HG03280 (cell line): ENCODE data around the gene SLC7A5.

Experiments used
- ATAC-seq: cut with Tn5 transposase; IDR thresholded peaks from one replicate; pipeline ENCODE4 v1.9.1; 2021; ENCODE audit warnings: mild to moderate bottlenecking, moderate library complexity; ENCODE audit not compliant: unreplicated experiment

Gene SLC7A5

GRCh38 chr16:87847785-87848675 is 21.3 kb downstream of the SLC7A5 start:
- ATAC-seq = no peak

DNA sequence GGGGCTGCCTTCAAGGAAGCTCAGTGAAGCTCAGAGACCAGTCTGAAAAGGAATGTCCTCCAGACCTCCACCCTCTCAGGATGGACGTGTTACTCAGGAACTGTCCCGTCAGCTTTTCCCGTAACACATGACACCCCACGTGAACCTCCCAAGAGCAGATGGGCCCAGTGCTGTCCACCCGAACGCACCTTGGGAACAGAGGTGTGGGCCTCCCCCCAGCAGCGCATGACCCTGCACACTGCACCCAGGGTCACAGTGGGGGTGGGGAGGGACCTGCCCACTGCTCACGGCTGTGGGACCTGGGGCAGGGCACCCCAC is 21.9 kb downstream of the SLC7A5 start:
- no peak for ATAC-seq

DNA sequence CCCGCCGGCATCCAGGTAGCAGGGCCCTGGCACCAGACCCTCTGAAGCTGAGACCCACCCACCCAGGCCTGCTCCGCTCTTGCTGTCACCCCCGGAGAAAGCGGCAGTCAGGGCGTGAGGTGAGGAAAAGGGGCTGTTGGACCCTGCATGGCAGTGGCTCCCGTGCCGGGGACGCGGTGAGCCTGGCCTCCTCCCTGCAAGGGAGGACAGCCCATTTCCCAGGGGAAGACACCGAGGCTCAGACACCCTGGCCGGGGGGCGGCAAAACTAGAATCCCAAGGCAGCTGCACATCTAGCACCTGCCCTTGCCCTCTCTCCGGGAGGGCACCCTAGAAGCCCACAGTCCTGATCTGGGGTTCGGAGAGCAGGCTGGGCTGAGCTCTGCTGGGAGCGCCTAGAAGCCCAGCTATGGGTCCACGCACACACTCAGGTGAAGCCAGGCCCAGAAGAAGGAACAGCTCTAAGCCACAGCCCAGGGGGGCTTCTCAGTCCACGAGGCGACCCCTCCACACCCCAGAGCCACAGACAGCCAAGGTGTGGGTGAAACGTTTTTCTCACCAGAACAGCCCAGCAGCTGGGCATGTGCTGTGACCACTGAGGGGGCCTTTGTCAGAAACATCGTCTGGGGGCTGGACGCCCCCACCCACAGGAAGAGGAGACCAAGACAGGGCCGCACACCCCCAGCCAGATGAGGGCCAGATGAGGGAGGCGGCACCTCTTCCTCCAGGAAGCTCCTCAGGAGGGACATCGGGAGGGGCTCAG is 22.4 kb downstream of the SLC7A5 start:
- ATAC-seq = no peak

DNA sequence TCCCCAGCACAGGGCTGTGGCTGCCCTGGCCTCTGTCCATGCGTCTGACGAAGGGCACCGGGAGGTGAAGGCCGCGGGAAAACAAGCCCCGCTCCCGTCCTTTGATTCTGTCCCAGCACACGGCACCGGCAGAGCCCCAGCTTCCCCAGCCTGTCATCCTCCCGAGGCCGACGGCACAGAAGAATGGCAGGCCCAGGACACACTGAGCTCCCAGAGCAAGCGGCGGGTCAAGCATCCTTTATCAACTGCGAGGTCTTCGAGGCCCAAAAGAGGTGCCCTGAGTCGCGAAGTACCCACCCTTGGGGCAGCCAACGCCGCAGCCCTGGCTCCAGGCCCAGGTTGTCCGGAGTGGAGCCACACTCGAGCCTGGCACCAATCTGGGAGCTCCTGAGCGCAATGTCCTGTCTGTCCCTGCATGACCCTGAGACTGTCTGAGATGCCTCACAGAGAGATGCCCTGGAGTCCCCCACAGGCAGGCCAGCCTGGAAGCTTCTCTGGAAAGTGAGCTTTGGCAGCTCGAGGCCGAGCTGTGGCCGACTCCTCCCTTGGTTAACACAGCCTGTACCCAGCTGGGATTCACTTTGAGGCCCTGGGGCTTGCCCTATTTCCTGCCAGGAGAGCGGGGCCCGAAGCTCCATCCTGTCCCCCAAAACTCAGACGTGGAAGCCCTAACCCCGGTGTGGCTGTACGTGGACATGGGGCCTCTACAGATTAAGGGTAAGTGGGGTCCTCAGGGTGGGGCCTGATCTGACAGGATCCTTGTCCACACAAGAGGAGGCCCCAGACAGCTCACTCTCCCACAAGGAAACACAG is 23.3 kb downstream of the SLC7A5 start:
- ATAC-seq = no peak

- ATAC-seq = no peak
Observed at GRCh38 chr16:87845213-87845612, 24.1 kb downstream of the SLC7A5 start.

GRCh38 chr16:87844809-87845208 is 24.5 kb downstream of the SLC7A5 start:
- ATAC-seq = no peak

GRCh38 chr16:87844120-87844733 is 25.1 kb downstream of the SLC7A5 start:
- ATAC-seq = no peak

DNA sequence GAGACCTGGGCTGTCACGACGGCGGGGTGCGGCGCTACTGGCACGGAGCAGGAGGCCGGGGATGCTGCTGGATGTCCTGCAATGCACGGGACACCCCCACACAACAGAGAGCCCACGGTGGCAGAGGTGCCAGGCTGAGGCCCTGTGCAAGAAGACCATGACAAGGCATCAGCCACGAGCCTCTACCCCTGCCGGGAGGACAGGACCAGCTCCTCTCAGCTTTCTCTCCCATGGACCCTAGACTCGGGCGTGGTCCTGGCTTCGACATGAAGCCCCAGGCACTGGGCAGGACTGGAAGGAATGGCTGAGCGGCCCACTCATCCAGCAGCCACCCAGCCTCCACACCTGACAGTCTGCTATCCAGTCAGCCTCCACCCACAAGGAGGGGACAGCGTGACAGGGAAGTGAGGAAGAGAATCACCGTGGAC is 25.6 kb downstream of the SLC7A5 start:
- ATAC-seq = no peak

DNA sequence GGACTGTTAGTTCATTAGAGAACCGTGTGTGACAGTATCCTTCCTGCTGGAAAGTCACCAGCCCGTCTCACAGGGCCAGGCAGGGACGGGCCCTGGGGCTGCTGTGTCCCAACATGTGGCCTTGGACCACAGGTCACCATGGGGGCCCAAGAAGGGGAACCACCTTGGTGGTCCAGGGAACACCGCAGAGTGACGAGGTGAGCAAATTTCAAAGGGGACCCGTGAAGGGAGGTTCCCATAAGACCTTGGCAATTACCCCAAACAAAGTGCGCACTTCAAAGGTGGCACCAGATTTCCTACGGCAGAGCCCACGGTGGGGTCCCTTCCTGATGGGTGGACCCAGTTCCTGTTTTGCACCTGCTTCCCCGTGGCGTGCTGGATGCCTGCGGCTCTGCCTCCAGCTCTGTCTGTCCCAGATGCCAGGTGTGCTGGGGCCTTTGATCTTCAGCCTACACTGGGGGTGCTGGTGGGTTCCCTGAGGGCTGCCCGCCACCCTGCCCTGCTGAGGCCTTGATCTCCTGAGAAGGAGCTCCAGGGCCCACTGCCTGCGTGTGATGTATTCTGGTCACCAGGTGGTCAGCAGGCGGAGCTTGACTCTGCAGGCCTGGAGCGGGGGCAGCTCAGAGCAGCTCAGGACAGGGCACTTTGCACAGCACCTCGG is 27.0 kb downstream of the SLC7A5 start:
- no peak for ATAC-seq

- no peak for ATAC-seq
Observed at GRCh38 chr16:87841340-87842208, 27.7 kb downstream of the SLC7A5 start.

DNA sequence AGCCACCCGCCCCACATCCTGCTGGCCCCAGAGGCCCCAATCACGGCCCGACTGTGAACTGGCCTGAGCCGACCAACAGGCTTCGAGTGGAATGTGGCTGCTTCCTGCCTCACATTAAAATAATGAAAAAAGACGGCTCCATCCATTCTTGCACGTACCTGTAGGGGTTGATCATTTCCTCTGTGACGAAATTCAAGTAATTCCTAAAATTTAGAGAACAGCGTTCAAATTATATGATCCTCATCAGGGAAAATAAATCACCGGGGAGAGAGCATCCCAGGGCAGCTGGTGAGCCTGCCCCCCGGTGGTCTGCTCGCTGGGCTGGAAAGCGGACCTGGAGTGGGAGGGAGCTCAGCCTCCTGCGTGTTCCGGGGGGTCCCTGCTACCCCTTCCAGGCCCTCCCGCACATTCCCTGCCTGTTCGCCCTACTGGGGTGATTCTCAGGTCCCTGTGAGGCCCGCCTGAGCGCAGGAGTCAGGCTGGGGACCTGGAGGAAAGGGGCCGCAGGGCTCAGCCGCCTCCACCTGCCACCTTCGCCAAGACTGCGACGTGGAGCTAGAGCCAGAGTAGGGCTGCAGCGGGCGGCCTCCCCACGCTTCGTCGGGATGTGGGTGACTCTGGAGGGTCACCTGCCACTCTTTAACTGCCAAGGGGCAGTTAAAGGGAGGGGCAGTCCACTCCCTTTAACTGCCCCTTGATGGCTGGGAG is 28.9 kb downstream of the SLC7A5 start:
- ATAC-seq = no peak

DNA sequence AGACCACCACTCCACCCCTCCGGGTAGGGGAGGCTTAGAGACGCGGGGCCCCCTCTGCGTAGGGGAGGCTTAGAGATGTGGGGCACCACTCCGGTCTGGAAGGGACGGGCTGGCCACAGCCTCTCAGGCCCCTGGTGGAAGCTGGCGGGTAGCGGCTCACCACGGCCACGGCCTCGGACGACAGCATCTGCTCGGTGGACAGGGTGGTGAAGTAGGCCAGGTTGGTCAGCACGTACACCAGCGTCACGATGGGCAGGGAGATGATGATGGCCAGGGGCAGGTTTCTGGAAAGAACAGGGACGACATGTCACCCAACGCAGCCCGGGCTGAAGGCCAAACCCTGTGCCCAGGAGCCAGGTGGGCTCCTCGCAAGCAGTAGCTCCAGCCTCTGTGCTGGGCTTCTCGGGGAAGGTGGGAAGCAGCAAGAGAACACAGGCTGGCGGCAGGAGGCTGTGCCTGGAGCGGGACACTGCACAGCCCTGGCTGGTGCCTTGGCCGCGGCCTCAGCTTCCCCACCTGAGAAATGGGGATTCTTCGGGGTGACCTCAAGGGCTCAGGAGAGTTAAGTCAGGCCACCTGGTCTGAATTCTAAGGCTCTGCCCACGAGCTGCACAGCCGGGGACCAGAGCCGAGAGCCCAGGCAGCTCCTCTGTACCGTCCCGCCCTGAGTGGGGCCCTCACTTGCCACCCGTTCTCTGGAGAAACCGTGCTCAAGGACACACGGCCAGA is 29.6 kb downstream of the SLC7A5 start:
- ATAC-seq = no peak

- no peak for ATAC-seq
Observed at GRCh38 chr16:87838643-87839541, 30.4 kb downstream of the SLC7A5 start.

DNA sequence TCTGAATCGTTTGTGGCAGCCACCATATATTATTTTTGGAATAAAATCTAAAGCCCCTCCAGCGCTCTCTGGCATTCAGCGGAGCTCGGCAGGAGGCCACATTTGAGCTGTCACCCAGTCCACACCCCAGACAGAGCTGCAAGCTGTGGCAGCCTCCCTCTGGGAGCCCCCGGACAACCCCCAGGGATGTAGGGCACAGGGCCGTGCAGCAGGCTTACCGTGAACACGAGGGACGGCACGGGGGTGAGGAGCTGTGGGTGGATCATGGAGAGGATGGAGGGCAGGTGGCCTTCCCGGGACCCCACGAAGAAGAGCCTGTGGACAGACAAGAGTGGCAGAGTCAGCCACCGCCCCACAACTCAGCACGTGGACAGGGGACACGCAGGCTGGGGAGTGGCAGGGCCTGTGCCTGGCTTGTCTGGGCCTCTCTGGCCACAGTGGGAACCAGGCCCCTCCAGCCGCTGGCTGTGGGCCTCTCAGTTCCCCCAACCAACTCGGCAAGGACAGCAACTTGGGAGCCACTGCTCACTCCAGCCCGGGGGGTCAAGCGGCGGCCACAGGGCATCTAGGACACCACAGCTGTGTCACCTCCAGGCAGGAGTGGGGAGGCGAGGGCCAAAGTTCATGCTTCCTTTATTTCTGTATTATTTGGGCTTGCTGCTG is 31.5 kb downstream of the SLC7A5 start:
- ATAC-seq = no peak

DNA sequence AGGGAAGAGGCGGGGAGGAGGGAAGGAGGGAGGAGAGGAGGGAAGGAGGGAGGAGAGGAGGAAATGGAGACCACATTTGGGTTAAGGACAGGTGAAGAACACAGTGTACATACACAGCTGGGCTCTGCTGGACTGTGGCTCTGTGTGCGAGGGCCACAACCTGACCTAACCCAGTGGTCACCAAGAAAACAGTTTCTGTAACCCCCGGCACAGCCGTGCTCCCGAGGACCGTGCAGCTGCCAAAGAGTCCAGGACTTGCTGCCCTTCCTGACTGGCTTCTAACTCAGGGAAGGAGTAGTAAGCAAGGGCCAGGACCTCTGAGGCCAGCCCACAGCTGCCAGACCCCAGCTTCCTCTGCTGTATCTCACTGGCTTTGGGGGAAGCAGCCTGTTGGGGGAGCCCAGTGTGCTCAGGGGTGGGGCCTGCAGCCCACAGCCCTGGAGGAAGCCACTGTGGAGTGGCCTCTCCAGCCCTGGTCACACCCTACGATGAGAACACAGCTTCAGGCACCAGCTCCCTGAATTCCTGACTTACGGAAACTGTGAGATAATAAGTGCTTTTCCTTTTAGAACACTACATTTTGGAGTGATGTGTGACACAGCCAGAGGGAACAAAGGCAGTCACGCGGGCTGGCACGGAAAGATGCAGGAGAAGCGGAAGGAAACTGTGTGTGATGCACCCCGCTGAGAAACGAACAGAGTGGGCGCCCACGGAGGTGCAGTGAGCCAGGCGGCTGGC is 32.3 kb downstream of the SLC7A5 start:
- ATAC-seq = no peak

- ATAC-seq = no peak
Observed at GRCh38 chr16:87836346-87836843, 32.9 kb downstream of the SLC7A5 start.
